NCI-H146 treated with DMSO at 0.1 percent for 48 hours (cell line): Measurements from ENCODE around the gene COG2.

Experiments
- DNase-seq: peaks from one replicate; lab custom pipeline; 2025; ENCODE audit not compliant: unreplicated experiment; lab: John Stamatoyannopoulos, UW

Gene COG2

DNA sequence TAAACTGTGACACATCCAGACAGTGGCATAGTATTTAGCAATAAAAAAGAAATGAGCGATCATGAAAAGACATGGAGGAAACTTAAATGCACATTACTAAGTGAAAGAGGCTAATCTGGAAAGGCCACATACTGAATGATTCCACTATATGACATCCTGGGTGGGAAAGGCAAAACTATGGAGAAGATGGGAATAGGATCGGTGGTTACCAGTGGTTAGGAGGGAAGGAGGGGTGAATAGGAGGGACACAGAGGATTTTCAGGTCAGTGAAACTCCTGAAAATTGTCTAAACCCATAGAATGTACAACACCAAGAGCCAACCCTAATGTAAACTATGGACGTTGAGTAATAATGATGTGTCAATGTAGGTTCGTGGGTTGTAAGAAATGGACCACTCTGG, 57.9 kb downstream of the COG2 start:
- DNase-seq, result no peak

DNA sequence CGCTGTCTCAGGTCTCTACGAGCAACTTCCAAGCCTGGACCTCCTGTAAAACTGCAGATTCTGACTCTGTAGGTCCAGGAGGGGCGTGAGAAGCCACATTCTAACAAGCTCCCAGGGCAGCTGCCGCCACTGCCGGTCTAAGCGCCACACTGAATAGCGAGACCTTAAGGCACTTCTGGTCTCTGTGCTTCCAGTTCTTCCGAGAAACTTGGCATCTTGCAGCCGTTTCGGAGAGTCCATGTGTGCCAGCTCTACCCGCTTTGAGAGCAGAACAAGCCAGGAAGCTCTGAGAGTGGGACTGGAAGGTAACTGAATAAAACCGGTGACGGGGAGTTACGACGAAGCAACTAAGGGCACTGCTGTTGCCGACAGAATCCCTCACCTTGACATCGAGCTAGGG, 59.2 kb downstream of the COG2 start:
- DNase-seq, result no peak

DNA sequence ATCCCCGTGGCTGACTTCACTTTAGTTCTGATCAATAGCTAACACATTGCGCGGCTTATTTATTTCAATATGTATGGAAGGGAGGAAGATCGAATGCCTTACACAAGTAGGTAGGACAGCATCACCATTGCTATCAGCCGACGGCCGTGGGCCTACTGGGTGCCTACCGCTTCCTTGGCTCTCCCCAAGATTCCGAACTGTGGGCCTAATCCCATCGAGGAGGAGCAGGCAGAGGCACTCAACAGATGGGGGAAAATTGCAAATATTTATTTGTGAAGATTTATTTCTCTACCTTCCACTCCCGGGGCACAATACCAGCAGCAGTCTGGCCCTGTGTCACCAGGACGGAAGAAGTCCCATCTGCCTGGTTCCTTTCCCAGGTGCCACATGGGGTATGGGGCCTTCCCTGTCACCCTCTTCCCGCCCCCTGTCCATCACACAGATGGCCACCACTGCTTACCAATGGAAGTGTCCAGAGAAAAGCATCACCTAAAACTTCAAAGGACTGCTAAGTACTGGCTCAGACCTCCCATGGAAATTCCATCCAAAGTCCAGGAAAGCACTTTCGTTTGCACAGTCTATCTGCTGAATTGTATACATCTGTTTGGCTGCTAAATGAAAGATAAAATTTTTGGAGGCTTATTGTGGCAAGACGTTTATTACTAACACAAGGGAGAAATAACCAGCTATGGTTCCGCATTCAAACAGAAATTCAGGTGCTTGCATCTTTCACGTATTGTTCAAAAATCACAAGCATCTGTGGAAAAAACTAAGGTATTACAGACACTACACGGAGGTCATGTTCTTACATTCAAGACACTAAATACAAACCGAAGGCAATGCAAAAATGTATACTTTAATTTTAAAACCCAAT, 59.9 kb downstream of the COG2 start:
- no peak for DNase-seq

DNA sequence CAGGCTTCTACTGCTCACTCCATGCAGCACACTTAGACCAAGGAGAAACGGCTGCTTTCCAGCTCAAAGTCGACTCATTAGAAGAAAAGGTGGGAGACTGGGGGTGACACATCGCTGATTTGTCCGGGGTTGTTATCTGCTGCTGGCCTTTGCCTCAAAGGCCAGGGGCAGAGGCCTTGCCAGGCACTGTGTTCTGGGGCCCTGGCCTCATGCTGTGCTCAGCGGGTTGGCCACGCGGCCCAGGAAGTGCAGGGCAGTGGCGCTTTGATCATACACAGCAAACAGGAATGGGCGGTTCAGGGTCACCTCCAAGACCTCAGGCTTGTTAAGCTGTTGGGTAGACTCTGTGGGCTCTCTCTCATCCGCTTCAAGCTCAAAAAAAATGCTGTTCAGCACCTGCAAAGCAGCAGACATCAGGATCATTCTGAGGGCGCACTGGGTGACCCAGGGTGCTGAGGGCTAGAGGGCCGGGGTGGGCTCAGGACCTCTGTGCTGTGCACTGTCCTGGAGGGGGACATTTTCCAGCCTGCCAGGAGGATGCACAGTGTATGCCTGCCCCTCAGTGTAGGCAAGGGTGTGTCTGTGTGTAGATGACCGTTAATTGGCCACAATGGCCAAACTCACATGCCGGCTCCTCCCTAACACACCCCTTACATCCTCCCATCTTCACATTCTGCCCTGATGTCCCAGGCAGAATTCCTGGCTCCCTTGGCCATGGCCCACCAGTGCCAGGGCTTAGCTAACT, 60.8 kb downstream of the COG2 start:
- peak; percentile 5 for DNase-seq

DNA sequence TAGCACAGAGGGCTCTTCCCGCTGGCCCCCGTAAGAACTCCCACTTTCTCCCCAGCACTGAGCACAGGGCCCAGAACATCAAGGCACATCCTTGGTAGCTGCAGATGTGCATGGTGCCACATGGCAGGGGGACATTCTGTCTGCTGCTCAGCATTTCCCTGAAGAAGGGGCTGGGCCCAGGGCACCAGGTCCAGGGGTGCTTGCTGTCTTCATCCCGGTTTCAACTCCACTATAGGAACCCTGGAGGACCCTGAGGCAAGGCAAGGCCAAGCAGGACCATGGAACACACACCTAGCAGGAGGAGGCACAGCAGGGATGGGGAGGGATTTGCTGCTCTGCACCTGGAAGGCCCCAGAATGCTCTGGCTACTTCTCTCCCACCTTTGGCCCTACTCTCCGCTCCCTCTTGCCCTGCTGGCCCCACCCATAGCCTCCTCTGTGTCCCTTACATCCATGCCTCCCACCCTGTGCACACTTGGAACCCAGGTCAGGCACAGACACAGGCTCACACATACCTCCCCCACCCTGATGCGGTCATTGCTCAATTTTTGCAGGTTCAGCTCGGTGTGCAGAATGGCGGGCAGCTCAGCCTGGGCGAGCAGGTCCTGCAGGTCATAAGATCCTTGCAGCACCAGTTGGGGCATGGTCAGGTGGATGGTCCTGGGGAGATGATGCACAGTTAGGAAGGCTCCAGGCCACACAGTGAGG, 61.6 kb downstream of the COG2 start:
- DNase-seq, result no peak

DNA sequence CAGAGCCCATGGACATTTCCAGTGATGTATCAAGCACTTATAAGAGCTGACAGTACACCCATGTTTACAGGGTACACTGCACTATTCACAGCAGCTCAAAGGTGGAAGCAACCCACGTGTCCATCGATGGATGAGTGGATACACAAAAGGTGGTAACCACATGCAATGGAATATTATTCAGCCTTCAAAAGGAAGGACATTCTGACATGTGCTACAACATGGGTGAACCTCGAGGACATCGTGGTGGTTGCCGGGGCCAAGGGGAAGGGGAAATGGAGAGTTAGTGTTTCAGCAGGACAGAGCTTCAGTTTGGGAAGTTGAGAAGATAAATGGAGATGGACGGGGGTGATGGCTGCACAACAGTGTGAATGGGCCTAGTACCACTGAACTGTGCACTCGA, 62.5 kb downstream of the COG2 start:
- DNase-seq, result no peak

DNA sequence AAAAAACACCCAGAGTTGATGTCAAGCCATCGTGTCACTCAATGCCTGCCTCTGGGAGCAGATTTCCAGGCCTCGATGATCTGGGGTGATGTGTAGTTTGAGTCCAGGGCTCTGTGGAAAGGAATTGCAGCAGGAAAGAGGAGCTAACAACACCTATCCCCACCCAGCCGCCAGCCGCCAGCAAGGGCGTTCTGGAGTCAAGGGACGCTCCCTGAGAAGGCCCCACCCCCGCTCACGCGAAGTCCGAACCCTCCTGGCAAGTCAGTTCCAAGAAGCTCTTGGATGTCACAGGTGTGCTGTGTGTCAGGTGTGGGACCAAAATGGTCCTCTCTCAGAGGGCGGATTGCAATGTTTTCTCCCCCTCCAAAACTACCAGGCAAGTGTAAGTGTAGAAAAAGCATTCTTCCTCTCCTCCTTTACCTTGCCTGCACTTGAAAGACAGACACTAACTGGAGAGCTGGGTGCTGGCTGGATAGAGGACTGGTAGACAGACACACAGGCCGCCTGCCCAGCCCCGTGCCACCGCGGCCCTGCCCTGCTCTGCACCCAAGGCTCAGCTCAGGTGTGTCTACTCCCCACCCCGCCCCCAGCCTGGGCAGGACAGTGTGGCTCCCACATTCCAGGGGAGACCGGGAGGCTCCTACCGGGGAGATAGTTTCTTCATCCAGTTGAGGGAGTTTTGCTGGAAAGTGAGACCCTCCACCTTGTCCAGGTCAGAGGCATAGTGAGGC, 63.2 kb downstream of the COG2 start:
- no peak for DNase-seq

DNA sequence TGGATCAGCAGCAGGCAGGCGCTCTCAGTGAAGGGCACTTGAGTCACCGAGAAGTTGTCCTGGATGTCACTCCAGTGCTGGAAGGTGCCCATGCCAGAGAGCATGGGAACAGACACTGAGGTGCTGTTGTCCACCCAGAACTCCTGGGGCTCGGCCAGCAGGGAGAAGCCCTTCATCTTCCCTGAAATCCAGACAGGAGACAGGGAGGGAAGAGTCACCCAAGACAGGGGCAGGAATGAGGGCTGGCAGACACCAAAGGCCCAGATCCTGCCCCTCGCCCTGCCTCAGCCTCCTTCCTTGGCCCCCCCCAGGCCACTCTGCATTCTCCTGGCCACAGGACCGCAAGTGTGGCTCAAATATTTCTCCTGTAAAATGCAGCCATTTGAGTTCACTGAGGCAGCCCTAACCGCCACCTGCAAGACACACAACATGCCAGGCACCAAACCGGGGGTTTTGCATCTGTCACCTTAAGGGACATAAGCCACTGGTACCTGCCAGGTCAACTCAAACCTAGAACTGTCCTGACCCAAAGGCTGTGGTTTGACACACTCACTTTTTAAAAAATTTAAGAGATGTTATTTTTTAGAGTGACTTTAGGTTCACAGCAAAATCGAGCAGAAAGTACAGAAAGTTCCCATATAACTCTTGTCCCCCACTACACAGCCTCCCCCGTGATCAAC, 63.9 kb downstream of the COG2 start:
- DNase-seq, result no peak

DNA sequence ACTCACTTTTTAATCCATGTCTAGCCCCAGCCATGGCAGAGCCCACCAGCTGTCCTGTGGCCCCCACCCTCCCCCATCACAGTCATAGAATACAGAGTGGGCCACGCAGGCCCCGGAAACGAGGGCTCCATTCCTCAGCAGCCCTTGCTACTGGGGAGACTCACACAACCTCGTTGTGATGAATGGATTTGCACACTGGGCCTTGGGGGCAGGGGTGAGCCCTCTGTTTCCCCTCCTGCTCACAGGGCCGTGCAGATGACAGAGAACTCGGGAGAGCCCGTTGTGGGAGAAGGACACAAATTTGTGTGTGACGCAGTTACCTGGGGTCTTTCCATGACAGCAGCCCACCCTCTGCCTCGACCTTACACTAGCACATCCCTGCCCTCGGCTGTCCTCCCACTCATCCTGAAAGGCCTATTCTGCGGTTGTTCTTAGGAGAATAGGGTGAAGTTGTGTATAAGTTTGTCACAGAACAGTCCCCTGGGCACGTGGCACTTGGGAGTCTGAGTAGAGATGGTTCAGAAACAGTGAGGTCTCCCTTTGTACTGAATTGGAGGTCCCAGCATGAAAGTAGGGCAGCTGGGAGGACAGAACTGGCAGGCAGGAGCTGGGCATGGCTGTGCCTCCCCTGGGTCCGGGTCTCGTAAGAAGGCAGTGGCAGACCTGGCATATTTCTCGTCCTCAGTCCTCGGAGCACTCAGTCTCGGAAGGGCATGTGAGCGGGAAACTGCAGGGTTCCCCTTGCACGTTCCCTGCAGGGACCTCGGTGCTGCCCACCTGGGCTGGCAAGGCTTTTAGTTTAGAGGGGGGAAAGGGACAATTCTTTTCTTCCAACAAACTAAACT, 64.8 kb downstream of the COG2 start:
- no peak for DNase-seq

DNA sequence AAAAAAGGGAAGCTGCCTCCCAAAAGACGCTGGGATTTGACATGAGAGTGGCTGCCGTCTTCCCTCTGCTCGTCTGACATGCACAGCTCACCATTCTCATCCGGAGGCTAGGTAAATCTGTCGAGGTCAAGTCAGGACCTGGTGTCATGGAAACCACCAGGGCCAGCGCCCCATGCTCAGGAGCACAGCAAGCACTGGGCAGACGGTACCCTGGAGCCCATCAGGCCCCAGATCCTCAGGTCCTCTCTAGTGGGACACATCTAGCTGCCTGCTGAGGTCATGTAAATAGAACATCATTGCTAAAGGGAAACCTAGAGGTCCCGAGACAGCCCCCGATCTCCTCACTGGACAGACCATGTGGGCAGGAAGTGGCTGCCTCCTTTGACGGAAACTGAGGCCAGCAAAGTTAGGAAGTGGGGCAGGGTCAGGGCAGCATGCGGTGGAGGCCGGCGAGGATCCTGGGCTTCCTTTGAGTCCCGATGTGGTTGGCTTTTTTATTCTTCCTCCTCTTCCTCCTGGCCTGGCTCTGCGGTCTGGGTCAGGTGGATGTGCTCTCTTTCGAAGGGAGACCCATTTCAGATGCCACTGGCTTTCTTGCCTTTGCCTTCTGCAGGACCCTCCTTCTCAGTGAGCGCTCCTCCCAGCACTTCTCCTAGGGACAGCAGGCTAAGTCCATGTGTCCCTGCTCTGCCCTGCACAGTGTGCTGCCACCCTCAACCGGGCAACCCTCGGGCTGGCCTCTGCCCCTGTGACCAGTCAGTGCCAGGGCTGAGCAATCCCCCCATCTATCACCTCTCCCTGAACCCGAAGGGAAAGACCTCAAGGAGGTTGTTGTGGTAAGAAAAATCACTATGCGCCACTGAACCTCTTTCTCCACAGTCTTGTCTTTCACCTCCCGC, 65.7 kb downstream of the COG2 start:
- no peak for DNase-seq

DNA sequence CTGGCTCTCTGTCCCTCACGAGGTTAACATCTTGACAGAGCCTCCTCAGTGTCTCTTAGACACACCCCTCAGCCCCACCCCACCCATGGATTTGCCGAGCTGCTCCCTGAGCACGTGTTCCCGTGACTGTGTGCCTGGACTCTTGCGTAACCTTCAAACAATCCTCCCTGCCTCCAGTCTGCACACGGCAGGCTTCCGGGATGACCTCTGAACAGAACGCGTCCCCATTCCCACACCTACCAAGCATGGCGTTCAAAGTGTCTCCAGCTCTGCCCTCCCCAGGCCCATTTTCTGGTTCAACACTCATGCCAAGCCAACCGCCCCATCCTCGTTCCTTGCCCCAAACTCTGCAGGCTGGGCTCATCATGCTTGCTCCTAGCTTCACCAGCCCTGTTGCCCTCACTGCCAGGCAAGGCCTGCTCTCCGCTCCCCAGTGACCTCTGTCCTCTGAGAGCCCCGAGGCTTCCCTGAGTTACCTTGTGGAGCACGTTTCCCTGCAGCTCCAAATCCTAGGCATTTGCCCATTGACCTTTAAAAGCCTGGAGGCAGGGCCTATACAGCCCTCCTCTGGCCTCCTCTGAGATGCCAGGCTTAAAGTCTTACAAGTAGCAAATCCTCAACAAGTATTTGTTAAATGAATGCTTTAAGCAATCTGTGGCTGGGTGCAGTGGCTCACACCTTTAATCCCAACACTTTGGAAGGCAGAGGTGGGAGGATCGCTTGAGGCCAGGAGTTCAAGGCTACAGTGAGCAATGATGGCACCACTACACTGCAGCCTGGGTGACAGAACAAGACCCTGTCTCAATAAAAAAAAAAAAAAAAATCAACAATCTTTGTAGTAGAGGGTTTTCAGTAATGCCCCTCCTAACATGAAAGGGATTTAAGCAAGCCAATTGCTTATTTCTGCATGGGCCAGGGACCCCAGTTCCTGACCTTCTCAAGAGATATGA, 66.6 kb downstream of the COG2 start:
- no peak for DNase-seq

DNA sequence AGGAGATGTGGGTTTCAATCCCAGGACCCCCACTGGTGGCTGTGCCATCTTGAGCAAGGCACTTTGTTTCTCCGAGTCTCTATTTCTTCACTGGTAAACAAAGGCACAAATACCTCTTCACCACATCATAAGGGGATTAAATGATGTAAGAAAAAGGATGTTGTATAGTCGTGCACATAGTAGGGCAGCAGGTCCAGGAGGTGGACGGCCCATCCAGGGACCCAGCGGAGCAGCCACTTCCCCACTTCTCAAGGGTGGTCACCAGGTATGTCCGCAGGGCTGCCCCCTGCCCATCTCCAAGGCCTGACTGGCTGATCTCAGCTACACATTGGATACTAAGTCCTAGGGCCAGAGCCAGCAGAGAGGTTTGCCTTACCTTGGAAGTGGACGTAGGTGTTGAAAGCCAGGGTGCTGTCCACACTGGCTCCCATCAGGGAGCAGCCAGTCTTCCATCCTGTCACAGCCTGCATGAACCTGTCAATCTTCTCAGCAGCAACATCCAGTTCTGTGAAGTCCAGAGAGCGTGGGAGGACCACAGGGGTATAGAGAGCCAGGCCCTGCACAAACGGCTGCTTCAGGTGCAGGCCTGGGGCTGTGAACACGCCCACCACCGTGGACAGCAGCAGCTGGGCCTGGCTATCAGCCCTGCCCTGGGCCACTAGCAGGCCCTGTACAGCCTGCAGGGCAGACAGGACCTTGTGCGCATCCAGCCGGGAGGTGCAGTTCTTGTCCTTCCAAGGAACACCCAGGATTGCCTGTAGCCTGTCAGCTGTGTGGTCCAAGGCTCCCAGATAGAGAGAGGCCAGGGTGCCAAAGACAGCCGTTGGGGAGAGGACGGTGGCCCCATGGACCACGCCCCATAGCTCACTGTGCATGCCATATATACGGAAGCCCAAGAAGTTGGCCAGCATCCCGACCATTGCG, 67.6 kb downstream of the COG2 start:
- DNase-seq, result no peak

DNA sequence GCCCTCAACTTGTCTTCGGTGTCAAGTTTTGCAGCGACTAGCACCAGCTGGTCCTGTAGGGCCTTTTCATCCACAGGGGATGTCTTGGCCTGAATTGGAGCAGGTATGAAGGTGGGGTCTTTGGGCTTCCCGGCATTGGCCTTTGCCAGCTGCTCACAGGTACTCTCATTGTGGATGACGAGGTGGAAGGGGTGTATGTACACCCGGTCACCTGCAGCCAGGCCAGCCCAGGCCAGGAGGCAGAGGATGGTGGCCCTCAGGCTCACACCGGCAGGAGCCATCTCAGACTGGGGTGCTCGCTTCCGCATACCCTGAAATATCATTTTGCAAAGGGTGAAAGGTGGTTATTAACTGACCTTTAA, 68.2 kb downstream of the COG2 start:
- DNase-seq, result no peak

DNA sequence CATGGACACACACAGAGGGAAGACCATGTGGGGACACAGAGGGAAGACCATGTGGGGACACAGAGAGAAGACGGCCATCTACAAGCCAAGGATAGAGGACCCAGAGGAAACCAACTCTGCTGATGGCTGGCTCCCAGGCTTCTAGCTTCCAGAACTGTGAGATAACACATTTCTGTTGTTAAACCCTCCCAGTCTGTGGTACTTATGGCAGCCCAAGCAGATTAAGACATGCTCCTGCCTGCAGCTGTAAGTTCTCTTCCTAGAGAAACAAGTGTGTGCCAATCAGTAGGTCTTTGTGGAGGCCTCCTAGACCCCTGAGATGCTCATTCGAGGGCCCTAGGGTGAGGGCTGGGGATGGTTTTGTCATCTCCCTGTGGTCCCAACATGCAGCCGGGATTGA, 69.0 kb downstream of the COG2 start:
- no peak for DNase-seq

DNA sequence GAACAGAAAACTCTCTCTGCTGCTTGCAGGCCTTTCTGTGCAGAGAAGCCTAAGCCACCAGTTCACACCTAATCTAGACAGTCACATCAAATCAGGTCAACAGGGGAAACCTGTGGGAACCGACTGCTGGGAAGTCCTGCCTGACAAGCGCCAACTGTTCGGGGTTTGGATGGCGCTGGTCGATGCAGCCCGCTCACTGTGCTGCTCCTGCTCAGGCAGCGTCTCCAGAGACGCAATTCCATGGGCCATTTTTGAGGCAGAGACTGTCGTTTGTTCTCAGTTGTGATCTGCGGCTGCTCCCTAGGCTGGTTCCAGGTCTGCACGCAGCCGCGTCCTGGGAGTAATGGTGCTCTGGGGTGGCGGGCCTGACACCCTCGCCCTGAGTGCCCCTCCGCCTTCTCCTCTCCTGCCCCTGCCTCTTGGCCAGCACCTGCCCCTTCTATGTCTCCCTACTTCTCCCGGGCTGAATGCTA, 70.2 kb downstream of the COG2 start:
- DNase-seq, result no peak

DNA sequence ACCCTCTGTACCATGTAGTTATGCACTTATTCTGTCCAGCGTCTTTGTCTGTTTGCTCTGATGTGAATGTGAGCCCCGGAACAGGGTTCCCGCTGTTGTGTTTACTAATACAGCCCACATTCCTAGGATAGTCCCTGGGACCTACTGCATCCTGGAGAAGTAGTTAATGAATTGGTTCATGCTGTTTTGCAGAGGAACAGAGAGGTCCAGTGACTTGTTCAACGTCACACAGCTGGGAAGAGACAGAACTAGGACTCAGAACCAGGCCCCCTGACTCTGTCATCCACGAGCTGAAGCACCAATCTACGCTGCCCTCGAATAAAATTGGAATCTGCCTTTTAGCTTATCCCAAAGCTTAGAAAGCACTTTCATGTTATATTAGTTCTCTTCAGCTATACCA, 70.9 kb downstream of the COG2 start:
- DNase-seq, result no peak

DNA sequence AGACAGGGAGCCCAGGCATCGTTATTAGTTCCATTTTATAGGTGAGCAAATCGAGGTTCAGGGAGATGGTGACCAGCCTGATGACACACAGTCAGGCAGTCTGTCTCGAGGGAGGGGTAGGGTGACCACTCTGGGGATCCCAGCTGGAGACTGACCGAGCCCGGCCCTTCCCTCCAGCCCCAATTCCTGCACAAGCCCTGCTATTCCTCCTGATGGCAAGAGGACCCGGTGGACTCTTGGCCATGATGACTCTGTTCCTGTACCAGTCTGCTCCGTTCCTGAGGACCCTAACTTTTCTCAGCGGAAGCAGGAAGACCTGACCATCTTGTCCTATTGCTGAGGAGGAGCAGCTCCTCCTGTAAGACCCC, 71.2 kb downstream of the COG2 start:
- DNase-seq, result no peak
